Neuronal stem cell (in vitro differentiated cells): ENCODE measurements around the gene UBE4B.

ENCODE experiments used
- DNase-seq: peaks from one replicate; pipeline ENCODE4 v3.0.0-alpha.2; 2013; ENCODE audit warnings: low spot score
- H2AFZ ChIP-seq: one replicate; pipeline ENCODE4 v1.6.1; 2013; ENCODE audit warnings: mild to moderate bottlenecking, low read length, inconsistent platforms
- H2AK5ac ChIP-seq: 2 replicates; pipeline ENCODE4 v1.6.1; 2013; ENCODE audit warnings: low read depth, mild to moderate bottlenecking, inconsistent platforms, low read length, moderate library complexity, mixed read lengths
- H2BK120ac ChIP-seq: 2 replicates; pipeline ENCODE4 v1.6.1; 2013; ENCODE audit warnings: low read depth, mild to moderate bottlenecking, inconsistent platforms, low read length, moderate library complexity, mixed read lengths
- H2BK12ac ChIP-seq: one replicate; pipeline ENCODE4 v1.6.1; 2013; ENCODE audit warnings: low read length, inconsistent platforms
- H2BK15ac ChIP-seq: 2 replicates; pipeline ENCODE4 v1.6.1; 2013; ENCODE audit warnings: mild to moderate bottlenecking, low read length, inconsistent platforms, mixed read lengths
- H2BK5ac ChIP-seq: one replicate; pipeline ENCODE4 v1.6.1; 2013; ENCODE audit warnings: inconsistent platforms, mild to moderate bottlenecking, low read length, moderate library complexity
- H3K14ac ChIP-seq: one replicate; pipeline ENCODE4 v1.6.1; 2013; ENCODE audit warnings: low read length, inconsistent platforms
- H3K18ac ChIP-seq: 2 replicates; pipeline ENCODE4 v1.6.1; 2013; ENCODE audit warnings: low read length, inconsistent platforms
- H3K23ac ChIP-seq: 2 replicates; pipeline ENCODE4 v1.6.1; 2013; ENCODE audit warnings: low read depth, mild to moderate bottlenecking, mixed read lengths, low read length, inconsistent platforms; ENCODE audit not compliant: poor library complexity
- H3K27ac ChIP-seq: replicated peaks from 3 replicates; pipeline ENCODE4 v1.5.1; 2013; ENCODE audit warnings: low read length, inconsistent platforms
- H3K27me3 ChIP-seq, 3 experiments: 2 replicates each; pipeline ENCODE4 v1.6.1; 2013; ENCODE audit warnings: low read length in 3 of 3, mild to moderate bottlenecking in 2 of 3, inconsistent platforms in 1 of 3, low read depth in 1 of 3, mixed read lengths in 1 of 3, moderate library complexity in 1 of 3; ENCODE audit not compliant: control insufficient read depth in 3 of 3, insufficient read depth in 3 of 3
- H3K36me3 ChIP-seq, 2 donors: replicated peaks in 1 of 2; 2 replicates each; pipeline ENCODE4 v1.6.1; 2013; ENCODE audit warnings: low read length in 2 of 2; ENCODE audit not compliant: control insufficient read depth in 2 of 2, insufficient read depth in 2 of 2
- H3K4ac ChIP-seq: 2 replicates; pipeline ENCODE4 v1.6.1; 2013; ENCODE audit warnings: inconsistent platforms, mild to moderate bottlenecking, low read length, moderate library complexity
- H3K4me1 ChIP-seq, 2 donors: 1 replicate in 1 of 2; 2 replicates in 1 of 2; pipeline ENCODE4 v1.6.1; 2013; ENCODE audit warnings: low read length in 2 of 2, low read depth in 1 of 2; ENCODE audit not compliant: control insufficient read depth in 2 of 2, insufficient read depth in 1 of 2
- H3K4me2 ChIP-seq: one replicate; pipeline ENCODE4 v1.6.1; 2013; ENCODE audit warnings: mild to moderate bottlenecking, low read length, inconsistent platforms; ENCODE audit not compliant: insufficient read depth, poor library complexity, severe bottlenecking
- H3K4me3 ChIP-seq, 2 donors: 2 replicates each; pipeline ENCODE4 v1.5.1; 2013; ENCODE audit warnings: low read length in 2 of 2, mild to moderate bottlenecking in 2 of 2, inconsistent platforms in 1 of 2, moderate library complexity in 1 of 2
- H3K79me1 ChIP-seq: one replicate; pipeline ENCODE4 v1.6.1; 2013; ENCODE audit warnings: low read depth, mild to moderate bottlenecking, inconsistent platforms, low read length, moderate library complexity
- H3K9ac ChIP-seq: one replicate; pipeline ENCODE4 v1.6.1; 2013; ENCODE audit warnings: mild to moderate bottlenecking, low read depth, low read length, inconsistent platforms; ENCODE audit not compliant: poor library complexity
- H3K9me3 ChIP-seq, 2 donors: replicated peaks in 1 of 2; 2 replicates each; pipeline versions ENCODE3 to v1.6.1; 2013; ENCODE audit warnings: low read length in 2 of 2, mild to moderate bottlenecking in 2 of 2, inconsistent platforms in 1 of 2, low read depth in 1 of 2, mixed read lengths in 1 of 2, moderate library complexity in 1 of 2; ENCODE audit not compliant: control insufficient read depth in 2 of 2, insufficient read depth in 1 of 2
- H4K8ac ChIP-seq: one replicate; pipeline ENCODE4 v1.6.1; 2013; ENCODE audit warnings: low read depth, mild to moderate bottlenecking, inconsistent platforms, low read length, moderate library complexity
- H4K91ac ChIP-seq: one replicate; pipeline ENCODE4 v1.6.1; 2013; ENCODE audit warnings: low read length, low read depth, mild to moderate bottlenecking, inconsistent platforms; ENCODE audit not compliant: poor library complexity
- WGBS, 2 donors: extraction: QIAGEN DNeasy Blood & Tissue Kit; methylation state at CpG; one replicate each; pipeline ENCODE4 v1.1.7; 2013; ENCODE audit warnings: missing lambda C conversion rate in 2 of 2, mixed read lengths in 1 of 2; ENCODE audit not compliant: insufficient read length in 2 of 2, insufficient replicate concordance in 1 of 2; ENCODE audit errors: extremely low coverage in 2 of 2; 5-methylcytosine and 5-hydroxymethylcytosine counted together

The UBE4B gene

DNA sequence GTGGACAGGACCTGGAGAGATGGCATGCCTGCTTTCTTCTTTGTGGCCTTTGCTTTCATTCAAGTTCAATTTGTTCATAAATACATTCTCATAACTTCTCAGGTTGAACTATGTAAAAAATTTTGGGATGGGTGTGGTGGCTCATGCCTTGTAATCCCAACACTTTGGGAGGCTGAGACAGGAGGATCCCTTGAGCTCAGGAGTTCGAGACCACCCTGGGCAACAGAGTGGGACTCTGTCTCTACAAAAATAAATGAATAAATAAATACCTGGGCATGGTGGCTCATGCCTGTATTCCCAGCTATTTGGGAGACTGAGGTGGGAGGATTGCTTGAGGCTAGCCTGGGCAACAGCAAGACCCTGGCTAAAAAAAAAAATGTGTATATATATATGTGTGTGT is 179.7 kb downstream of the UBE4B start:
- H3K4me2 ChIP-seq = no peak overlapping the region
- no peak overlapping the region for H2BK120ac ChIP-seq
- H3K9me3 ChIP-seq = no peaks in the 10 kb centered on the region
- H3K14ac ChIP-seq = no peak overlapping the region
- H2BK12ac ChIP-seq = no peak overlapping the region
- H3K36me3 ChIP-seq = peaks cover 0 to 22% of the 10 kb centered on the region in 2 donors
- H3K4me3 ChIP-seq = peak overlapping the region in 1 of 2 donors; percentile 100
- no peak overlapping the region for H3K4ac ChIP-seq
- WGBS, 2 donors = no CpG with 5 or more reads among the region's 1 CpG
- H3K9ac ChIP-seq = no peak overlapping the region
- H2AK5ac ChIP-seq = no peak overlapping the region
- no peak overlapping the region for H4K8ac ChIP-seq
- H3K27ac ChIP-seq = no peak overlapping the region
- no peak for DNase-seq
- H2AFZ ChIP-seq = no peak overlapping the region
- H3K4me1 ChIP-seq = peaks cover 13 to 14% of the 10 kb centered on the region in 2 donors
- H3K18ac ChIP-seq = no peak overlapping the region
- no peak overlapping the region for H2BK5ac ChIP-seq
- H3K23ac ChIP-seq = no peak overlapping the region
- H4K91ac ChIP-seq = no peak overlapping the region
- H3K27me3 ChIP-seq = no peaks in the 10 kb centered on the region
- no peak overlapping the region for H2BK15ac ChIP-seq
- peaks cover 7% of the 10 kb centered on the region for H3K79me1 ChIP-seq

DNA sequence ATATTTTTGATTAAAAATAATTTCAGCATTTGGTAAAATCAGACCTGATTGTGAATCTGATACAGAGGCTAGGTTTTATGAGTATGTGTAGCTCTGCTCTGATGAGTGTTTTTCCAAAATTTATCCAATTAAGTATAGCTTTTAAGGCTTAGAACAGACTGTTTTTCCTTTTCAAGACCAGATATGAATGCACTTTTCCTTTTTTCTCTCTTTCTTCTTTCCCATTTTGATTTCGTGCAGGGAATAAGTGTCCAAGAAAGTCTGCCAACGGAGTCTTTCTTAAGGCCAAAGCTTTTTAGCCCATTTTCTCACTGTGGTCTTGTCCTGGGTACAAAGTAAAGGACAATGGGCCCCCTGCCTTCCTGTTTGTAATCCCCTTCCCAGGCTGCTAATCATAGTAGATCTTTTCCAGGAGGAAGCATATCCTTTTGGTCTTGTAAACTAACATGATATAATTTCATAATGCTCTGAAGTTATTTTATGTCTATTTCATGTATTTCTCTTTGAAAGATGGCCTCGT is 180.5 kb downstream of the UBE4B start:
- H3K9me3 ChIP-seq = no peaks in the 10 kb centered on the region
- no peak overlapping the region for H2BK12ac ChIP-seq
- H3K14ac ChIP-seq = no peak overlapping the region
- no CpG with 5 or more reads among the region's 3 CpGs for WGBS, 2 donors
- no peak overlapping the region for H2AK5ac ChIP-seq
- no peak overlapping the region for H3K27ac ChIP-seq
- H2BK15ac ChIP-seq = no peak overlapping the region
- H3K9ac ChIP-seq = no peak overlapping the region
- no peak overlapping the region for H3K23ac ChIP-seq
- H3K4ac ChIP-seq = no peak overlapping the region
- peaks cover 7% of the 10 kb centered on the region for H3K79me1 ChIP-seq
- no peak overlapping the region for H2BK120ac ChIP-seq
- H3K18ac ChIP-seq = no peak overlapping the region
- peaks cover 13 to 14% of the 10 kb centered on the region in 2 donors for H3K4me1 ChIP-seq
- H3K36me3 ChIP-seq = peaks cover 0 to 29% of the 10 kb centered on the region in 2 donors
- no peak for DNase-seq
- no peaks in the 10 kb centered on the region for H3K27me3 ChIP-seq
- H4K8ac ChIP-seq = no peak overlapping the region
- peak overlapping the region in 1 of 2 donors; percentile 12 for H3K4me3 ChIP-seq
- H3K4me2 ChIP-seq = no peak overlapping the region
- H2AFZ ChIP-seq = no peak overlapping the region
- no peak overlapping the region for H2BK5ac ChIP-seq
- H4K91ac ChIP-seq = no peak overlapping the region

DNA sequence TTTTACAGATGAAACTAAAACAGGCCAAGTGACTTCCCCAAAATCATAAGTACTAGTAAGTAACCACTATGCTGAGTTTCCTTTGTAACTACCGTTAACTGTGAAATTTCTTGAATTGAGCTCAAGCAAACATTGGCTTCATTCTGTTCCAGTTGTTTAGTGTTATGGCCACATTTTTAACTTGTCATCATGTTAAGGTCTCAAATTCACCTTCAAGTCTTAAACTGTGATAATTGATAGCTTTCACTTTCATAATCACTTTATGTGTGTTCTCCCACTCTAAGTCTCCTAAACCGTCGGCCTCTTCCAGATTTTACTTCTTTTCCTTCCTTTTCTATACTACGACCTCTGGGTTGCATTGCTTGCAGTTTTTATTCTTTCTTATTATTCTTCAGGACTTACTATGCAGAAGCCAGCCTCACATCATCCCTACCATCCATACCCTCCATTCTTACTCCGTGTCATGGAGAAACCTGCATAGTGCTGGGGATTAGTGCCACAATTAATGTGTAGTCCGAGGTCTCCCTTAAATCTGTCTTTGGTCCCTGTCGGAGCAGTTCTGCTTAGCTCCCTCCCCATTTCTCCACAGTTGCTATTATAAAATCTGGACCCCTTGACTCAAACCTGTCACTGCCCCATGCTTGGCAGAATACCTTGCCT is 183.5 kb downstream of the UBE4B start:
- H3K4me1 ChIP-seq = peaks cover 11 to 13% of the 10 kb centered on the region in 2 donors
- WGBS, 2 donors = no CpG with 5 or more reads among the region's 7 CpGs

DNA sequence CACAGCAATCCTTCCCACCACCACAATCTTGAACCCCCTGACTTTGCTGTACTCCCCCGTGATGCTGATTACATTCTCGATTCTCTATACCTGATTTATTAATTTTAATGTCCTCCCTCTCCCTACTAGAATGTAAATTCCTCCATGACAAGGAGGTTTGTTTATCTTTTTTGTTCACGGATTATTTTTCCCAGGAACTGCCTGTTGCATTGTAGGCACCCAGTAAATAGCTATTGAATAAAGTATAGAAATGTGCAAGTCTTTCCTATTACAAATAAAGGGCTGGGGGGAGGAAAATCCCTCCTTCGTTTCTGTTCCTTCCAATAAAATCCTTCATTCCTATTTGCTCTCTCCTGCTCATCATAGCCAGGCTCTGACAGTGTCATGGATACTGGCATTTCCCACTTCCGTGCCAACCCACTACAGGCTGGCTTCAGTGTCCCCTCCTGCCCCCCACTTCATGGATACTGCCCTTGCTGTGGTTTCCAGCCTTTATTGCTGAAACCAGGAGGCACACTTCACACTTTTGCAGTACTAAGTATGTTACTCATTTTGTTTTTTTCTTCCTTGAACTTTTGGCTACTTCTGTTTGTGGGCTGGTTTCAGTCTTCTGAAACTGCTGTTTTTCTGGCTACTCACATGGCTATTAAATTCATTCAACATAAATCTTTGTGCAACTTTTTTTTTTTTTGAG is 185.1 kb downstream of the UBE4B start:
- Histone ChIP-seq H3K9me3 (peaks cover 0 to 4% of the 10 kb centered on the region in 2 donors), H3K4me1 (peaks cover 8 to 10% of the 10 kb centered on the region in 2 donors)

More for the DNA sequence above, 183.5 kb downstream of the UBE4B start:
- no peak overlapping the region for H2AK5ac ChIP-seq
- H2BK12ac ChIP-seq = no peak overlapping the region
- no peak overlapping the region for H2BK15ac ChIP-seq
- peaks cover 0 to 36% of the 10 kb centered on the region in 2 donors for H3K36me3 ChIP-seq
- no peak overlapping the region for H3K9ac ChIP-seq
- no peak overlapping the region for H4K91ac ChIP-seq
- H3K14ac ChIP-seq = no peak overlapping the region
- DNase-seq = no peak
- no peaks in the 10 kb centered on the region for H3K9me3 ChIP-seq
- no peak overlapping the region for H3K4me2 ChIP-seq
- no peak overlapping the region for H3K18ac ChIP-seq
- H2BK5ac ChIP-seq = no peak overlapping the region
- no peak overlapping the region for H2BK120ac ChIP-seq
- no peak overlapping the region for H4K8ac ChIP-seq
- H3K4ac ChIP-seq = no peak overlapping the region
- peak overlapping the region; percentile 20 for H3K27ac ChIP-seq
- H3K4me3 ChIP-seq = no peak overlapping the region
- H2AFZ ChIP-seq = no peak overlapping the region
- no peaks in the 10 kb centered on the region for H3K27me3 ChIP-seq
- H3K79me1 ChIP-seq = peaks cover under 1% of the 10 kb centered on the region
- no peak overlapping the region for H3K23ac ChIP-seq

More for the DNA sequence above, 185.1 kb downstream of the UBE4B start:
- Histone ChIP-seq H3K14ac (no peak overlapping the region), H4K8ac (no peak overlapping the region), H2BK15ac (no peak overlapping the region), H3K79me1 (no peaks in the 10 kb centered on the region), H3K18ac (no peak overlapping the region), H3K36me3 (peaks cover 0 to 46% of the 10 kb centered on the region in 2 donors), H3K27me3 (no peaks in the 10 kb centered on the region), H2BK120ac (no peak overlapping the region), H3K9ac (no peak overlapping the region), H3K4ac (no peak overlapping the region), H3K4me2 (no peak overlapping the region), H2BK12ac (no peak overlapping the region), H3K4me3 (no peak overlapping the region), H4K91ac (no peak overlapping the region), H2BK5ac (no peak overlapping the region), H3K23ac (no peak overlapping the region), H3K27ac (no peak overlapping the region), H2AFZ (no peak overlapping the region), H2AK5ac (no peak overlapping the region)
- no peak for DNase-seq
- WGBS, 2 donors = no CpG with 5 or more reads among the region's 5 CpGs
